HG03520 (cell line): ENCODE measurements around the gene ZNF428.
"Not testable (repeated sequence)": the region's sequence is repeated elsewhere in the genome, so short reads cannot be mapped to it uniquely, and the experiment has no call there.

Experiments
- ATAC-seq: cut with Tn5 transposase; IDR thresholded peaks from one replicate; pipeline ENCODE4 v1.9.1; 2021; ENCODE audit warnings: mild to moderate bottlenecking, moderate library complexity; ENCODE audit not compliant: unreplicated experiment

Gene ZNF428

DNA sequence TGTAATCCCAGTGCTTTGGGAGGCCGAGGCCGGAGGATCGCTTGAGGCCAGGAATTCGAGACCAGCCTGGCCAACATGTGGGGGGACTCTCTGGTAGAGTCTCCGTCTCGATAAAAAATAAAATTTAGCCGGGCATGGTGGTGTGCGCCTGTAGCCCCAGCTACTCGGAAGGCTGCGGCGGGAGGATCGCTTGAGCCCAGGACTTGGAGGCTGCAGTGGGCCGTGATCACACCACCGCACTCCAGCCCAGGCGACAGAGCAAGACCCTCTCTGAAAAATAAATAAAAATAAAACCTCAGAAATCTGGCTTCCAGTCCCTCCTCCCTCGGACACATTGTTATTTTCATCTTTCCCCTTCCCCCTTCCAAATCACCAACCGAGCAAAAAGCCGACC, 23.8 kb downstream of the ZNF428 start:
- peak; percentile 8 for ATAC-seq

DNA sequence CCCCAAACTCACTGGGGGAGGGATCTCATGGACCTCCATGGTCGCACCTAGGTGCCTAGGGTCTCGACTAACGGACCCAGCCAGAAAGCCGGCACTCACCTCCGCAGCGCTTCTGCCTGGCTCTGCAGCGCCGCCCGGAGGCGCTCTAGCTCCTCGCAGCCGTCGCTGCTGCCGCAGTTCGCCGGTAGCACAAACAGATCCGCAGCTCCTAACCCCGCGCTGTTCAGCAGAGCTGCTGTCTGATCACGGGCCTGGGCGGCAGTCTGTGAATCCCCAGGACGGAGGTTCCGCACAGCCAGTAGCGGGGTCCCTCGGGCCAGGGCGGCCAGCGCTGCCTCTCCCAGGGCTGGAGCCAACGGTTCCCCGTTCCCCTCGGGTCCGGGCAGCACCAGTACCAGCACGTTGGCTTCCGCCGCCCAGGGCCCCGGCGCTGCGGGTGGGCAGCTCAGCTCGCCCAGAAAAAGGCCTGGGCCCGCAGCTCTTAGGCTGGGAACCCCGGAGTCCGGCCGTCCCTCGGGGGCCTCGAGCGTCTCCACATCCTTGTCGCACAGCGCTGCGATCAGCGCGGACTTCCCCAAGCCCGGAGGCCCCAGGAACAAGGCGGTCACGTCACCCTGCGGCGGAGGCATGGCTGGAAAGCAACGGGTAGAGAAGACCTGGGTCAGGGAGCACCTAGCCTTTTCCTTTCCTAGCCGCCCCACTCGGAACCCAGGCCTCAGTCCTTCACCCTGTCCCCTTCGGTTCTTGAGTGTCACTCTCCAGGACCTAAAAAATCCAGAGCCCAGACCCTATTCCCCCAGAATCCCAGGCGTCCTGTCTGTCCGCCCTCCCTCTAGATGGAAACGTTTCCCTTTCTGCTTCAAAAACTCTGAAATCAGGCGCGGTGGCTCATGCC, 24.5 kb downstream of the ZNF428 start:
- ATAC-seq = no peak

DNA sequence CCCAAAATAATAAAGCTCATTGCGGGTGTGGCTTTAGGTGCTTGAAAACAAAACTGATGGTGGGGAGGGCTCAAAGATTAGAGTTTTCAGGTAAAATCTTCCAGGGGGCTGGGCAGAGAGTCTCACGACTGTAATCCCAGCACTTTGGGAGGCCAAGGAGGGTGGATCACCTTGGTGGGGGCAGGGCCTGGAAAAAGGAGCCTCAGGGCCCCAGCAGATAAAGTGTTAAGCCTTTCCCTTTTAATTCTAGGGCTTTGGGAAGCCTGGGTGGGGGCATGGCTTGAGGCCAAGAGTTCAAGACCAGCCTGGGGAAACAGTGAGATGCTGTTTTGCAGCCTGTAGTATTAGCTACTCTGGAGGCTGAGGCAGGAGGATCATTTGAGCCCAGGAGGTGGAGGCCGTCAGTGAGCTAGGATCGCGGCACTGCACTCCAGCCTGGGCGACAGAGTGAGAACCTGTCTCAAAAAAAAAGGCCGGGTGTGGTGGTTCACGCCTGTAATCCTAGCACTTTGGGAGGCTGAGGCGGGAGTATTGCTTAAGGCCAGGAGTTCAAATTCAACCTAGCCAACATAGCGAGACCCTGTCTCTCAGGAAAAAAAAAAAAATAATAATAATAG, 25.2 kb downstream of the ZNF428 start:
- no peak for ATAC-seq

DNA sequence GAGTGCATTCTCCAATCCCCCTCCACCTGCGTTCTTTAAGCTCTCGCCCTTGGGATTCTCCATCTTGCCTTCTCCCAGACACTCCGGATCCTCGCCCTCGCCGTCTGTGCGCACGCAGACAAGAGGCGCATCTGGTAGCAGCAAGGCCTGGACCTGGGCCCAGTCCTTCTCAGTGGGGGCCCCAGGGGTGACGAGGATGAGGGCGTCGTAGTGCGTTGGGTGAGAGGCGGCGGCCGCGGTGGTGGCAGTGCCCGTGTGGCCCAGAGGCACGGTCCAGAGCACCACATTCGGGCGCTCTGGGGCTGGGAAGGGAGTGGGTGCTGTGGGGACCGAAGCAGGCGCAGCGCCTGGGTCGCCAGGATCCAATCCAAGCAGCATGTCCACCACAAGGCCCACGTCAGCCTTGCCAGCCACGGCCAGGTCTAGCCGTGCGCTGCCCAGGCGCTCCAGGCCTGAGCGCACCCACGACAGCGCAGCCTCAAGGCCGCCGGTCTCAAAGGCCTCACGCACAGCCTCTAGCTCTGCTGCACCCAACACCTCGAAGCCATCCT, 26.6 kb downstream of the ZNF428 start:
- ATAC-seq = no peak

DNA sequence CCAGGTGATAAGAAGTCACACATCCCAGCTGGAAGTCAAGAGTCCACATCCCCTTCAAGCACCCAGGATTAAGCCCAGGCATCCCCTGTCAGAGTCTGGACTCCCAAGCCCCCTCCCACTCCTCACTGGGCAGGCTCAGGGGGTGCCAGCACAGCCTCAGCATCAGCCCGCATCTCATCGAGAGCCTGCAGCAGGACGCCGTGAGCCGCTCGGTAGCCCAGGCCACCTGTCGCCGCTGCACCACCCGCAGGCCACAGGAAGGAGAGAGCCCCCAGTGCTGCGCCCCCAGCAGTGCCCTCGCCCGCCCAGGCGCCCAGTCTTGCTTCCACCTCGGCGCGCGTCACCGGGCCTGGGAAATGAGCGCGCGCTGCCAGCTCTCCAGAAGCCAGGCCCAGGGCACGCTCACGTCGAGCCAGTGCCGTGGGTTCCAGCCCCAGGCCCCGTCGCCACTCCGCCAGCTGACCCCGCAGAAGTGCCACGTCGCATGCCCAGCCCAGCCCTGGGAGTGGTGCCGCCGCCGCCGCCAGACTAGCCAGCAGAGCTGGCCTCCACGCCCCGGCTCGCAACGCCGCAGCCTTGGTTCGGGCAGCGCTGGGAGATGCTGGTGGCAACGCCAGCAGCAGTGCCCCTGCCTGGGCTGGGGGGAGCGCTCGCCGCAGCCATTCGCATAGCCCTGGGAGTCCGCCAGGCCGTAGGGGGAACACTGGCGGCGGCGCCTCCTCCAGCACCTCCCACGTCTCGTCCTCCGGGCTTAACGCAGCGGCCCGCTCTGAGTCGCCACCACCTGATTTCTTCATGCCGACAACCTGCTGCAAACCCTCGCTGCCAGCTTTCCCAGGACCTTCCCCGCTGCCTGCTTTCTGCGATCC, 27.3 kb downstream of the ZNF428 start:
- ATAC-seq = no peak

DNA sequence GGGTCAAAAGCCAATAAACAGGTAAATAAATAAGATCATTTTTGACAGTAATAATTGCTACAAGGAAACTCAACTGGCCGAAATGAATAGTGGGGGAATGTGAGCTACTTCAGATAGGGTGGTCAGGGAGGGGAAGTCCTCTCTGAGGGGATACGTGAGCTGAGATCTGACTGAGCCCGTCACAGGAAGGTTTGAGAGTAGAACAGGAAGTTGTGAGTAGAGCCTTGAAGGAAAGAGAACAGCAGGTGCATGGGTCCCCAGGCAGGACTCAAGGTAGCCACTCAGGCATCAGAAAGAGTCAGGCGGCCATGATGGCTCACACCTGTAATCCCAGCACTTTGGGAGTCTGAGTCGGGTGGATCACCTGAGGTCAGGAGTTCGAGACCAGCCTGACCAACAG, 29.8 kb downstream of the ZNF428 start:
- no peak for ATAC-seq

DNA sequence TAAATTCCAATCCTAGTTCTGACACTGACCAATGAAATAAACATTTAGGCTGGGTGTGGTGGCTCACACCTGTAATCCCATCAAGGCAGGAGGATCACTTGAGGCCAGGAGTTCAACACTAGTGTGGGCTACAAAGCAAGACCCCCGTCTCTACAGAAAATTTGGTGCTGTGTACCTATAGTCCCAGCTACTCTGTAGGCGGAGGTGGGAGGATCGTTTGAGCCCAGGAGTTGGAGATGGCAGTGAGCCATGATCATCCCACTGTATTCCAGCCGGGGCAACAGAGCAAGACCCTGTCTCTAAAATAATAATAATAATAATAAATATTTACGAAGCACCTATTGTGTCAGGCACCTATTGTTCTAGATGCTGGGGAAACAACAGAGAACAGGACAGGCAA, 30.2 kb downstream of the ZNF428 start:
- no peak for ATAC-seq

DNA sequence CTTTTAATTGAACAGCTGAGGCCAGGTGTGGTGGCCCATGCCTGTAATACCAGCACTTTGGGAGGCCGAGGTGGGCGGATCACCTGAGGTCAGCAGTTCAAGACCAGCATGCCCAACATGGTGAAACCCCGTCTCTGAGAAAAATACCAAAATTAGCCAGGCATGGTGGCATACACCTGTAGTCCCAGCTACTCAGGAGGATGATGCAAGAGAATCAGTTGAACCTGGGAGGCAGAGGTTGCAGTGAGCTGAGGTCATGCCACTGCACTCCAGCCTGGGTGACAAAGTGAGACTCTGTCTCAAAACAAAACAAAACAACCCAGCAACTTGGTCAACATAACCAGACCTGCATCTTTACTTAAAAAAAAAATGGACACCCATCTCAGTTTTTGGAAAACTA, 32.4 kb downstream of the ZNF428 start:
- not testable (repeated sequence) for ATAC-seq

DNA sequence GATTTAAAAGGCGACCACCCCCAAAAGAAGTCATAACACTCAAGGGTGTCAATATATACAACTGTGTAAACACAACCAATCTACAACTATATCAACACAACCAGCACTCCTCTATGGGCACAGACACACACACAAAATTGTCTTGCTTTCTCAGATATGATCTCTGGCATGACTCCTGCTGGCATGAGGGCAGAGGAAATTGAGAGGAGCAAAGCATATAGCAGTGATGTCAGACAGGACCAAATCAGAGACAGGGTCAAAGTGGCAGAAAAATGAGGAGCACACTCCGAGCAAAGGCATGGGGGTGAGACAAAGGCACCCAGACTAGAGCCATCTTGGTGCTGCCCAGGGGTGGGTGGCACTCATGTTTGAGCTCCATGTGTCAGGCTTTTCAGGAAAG, 33.1 kb downstream of the ZNF428 start:
- no peak for ATAC-seq

DNA sequence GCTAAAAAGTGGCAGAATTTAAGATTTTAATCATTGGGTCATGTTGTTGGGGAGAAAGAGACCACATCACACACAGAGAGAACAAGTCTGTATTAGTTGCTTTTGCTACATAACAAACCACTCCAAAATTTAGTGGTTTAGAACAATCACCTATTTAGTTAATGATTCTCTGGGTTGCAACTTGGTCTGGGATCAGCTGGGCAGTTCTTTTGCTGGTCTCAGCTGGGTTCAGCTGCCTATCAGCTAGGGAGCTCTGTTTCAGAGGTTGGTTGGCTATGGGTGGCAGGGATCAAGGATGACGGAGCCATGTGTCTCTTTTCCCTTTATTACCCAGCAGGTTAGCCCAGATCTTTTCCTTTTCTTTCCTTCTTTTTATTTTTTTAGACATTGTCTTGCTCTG, 34.9 kb downstream of the ZNF428 start:
- no peak for ATAC-seq

DNA sequence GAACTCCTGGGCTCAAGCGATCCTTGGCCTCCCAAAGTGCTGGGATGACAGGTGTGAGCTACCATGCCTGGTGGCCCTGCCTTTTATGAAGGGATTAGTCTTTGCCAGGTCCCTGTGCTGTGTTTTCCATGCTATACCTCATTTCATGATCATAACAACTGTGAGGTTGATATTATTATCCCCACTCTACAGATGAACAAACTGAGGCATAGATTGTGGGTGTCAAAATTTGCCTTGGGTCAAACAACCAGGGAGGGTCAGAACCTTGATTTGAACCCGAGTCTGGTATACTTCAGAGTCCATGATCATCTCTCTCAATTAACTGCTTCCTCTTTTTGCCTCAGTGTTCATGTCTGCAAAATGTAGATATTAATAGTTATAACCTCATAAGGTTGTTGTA, 36.9 kb downstream of the ZNF428 start:
- no peak for ATAC-seq

DNA sequence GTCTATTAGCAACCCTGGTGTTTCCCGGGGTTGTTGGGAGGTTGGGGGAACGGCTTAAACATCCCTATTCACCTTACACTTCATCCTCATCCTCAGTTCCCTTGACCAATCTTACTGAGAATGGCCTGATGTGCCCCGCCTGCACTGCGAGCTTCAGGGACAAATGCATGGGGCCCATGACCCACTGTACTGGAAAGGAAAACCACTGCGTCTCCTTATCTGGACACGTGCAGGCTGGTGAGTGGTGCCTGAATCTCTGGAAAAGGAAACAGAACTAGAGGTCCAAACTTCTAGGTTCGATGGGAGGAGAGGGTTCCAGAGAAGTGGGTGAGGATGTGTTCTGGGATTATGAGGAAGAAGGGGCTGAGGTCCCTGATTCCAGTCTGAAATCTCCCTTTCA, 38.0 kb downstream of the ZNF428 start:
- no peak for ATAC-seq

DNA sequence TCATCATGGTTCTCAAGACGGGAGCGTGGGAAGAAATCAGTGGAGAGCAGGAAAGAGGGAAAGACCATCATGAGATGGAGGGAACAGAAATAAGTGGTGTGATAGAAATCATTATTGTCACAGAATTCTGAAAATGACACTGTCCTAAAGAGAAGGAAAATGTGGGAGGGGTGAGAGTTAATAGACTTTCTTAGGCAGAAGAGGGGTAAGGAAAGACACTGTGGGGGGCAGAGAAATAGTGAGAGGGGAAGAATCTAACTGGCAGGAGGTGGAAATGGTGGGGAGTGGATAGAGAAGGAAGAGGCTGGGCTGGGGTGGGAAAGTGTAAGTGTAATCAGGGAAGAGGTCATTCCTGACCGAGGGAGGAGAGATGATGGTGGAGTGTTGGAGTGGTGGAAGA, 40.6 kb downstream of the ZNF428 start:
- ATAC-seq = no peak

DNA sequence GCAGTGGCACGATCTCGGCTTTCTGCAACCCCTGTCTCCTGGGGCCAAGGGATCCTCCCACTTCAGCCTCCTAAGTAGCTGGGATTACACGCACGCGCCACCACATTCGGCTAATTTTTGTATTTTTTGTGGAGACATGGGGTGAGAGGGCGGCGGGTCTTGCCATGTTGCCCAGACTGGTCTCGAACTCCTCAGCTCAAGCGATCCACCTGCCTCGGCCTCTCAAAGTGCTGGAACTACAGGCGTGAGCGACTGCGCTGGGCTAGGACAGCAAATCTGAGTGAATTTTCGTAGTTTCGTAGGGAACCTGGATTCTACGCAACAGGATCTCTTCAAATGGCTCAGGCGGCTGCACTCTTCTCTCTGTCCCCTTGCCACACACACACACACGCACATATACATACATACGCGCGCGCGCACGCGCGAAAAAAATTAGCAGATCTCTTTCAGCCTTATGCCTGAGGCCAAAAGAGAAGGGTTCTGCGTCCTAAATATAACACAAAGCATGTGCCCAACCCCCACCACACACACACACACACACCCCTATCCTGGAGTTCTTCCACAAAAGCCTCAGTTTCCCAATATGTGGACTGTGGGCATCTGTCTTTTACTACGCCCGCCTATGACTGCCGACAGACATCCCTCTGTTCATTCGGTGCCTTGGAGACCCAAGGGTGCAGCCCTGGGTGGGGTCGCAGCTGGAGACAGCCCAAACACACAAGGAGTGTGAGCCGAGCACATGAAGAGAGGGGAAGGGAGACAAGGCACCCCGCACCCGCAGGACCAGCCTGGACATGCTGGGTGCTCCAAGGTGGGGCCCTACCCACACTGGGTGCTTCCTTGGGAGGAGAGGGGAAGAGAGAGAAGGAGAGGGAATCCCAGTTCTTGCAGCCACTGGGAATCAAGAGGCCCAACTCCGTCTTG, 43.2 kb downstream of the ZNF428 start:
- ATAC-seq = no peak

DNA sequence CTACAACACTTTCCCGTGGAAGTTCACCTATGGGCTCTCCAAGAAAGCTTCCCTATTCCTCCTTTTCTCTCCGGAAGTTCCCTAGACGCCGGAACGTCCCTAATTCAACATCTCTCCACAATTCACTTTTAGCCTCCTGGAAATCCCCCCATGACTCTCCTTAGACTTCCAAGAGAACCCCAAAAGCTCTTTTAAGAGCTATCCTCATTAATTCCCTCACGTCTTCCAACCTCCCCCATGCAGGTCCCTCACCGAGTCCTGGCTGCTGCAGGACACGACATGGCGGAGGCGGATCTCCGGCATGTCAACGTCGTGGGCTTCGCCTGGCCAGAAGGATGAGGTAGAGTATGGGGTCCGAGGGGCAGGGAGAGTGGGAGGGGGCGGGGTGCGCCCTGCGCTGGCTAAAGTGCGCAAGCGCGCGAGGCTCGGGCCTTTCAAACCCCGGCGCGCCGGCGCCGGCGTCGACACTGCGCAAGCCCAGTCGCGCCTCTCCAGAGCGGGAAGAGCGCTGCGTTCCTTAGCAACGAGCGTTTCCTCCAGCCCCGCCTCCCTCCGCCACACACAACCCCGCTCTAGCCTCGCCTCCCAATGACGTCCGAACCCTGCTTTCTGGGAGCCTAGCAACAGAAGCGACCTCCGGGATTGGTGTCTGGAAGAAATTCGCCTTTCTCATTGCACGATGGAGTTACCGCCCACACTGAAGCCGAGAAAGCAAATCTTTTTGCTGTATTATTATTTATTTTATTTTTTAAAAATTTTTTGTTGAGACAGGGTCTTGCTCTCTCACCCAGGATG, 44.1 kb downstream of the ZNF428 start, which contains the start of the genes PINLYP and XRCC1:
Gene PINLYP, plus strand, starts transcription at position 646 of the 795 bp plus-strand sequence. CDS start 1,391 bp downstream, outside the sequence.
Gene XRCC1, minus strand, starts transcription at position 372 of the 795 bp plus-strand sequence. Its CDS starts 69 bp downstream, at position 303.
- peak; percentile 94 for ATAC-seq

DNA sequence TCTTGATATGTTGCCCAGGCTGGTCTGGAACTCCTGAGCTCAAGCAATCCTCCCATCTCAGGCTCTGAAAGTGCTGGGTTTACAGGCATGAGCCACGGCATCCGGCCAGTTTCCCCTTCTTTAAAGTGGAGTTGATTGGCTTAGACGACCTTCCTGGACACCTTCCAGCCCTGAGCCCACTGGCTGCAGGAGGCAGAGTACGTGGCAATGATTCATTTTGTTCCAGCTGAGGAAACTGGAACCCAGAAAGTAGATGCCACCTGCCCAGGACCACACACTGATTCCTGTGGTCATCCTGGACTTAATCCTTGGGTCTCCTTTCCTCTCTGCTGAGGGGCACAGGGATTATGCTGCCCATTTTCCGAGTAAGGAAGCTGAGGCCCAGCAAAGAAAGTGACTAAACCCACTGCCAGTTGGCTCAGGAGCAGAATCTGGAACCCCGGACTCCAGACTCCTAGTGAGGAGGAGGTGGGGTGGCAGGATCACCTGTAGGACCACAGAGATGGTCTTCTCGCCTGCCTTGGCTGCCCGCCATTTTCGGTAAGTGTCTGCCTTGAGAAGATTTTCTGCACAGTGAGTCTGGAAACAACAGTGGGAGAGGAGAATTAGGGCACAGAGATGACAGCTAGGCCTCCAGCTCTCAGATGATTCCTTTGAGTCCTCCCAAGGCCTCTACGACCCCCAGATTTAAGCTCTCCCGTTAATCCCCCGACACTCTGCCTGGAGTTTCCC, 44.8 kb downstream of the ZNF428 start:
- ATAC-seq = no peak

DNA sequence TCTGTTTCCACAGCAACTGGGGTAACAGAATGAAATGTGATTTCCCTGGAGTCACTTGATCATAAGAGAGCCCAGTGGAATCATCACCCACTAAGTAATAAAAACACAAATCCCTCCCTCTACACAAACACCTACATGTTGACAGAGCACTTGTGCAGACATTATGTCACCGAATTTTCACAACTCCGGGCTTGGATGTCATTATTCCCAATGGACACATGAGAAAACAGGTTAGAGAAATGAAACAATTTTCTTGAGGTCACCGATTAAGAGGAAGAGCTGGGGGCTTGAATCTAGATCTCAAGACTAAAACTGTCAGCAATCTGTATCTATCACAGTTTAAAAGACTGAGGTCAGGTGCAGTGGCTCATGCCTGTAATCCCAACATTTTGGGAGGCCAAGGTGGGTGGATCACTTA, 47.2 kb downstream of the ZNF428 start:
- no peak for ATAC-seq

DNA sequence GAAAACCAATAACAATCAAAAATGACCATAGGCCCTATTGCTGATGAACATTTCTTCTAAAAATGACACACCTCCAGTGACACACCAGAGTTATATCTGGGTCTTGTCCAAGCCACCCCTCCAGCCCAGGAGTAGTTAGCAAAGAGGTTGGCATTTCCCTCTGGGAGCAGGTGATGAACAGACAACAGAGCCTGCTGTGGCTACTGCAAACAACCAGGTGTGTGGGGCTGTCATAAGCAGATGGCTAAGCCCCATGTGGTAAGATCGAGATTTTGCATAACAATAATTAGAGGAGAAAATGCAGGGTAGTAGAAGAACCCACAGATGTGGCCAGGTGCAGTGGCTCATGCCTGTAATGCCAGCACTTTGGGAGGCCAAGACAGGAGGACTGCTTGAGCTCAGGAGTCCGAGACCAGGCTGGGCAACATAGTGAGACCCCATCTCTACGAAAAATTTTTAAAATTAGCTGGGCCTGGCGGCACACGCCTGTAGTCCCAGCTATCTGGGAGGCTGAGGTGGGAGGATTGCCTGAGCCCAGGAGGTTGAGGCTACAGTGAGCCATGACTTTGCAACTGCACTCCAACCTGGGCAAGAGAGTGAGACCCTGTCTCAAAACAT, 49.1 kb downstream of the ZNF428 start:
- no peak for ATAC-seq
